ENCODE results near the gene PBRM1. TPM values are rescaled to one million over a fixed set of nuclear protein-coding genes. Genes with fewer than 3 reads are reported as not detected.

Gene PBRM1
- total RNA-seq, 1 donor: 100 TPM

DNA sequence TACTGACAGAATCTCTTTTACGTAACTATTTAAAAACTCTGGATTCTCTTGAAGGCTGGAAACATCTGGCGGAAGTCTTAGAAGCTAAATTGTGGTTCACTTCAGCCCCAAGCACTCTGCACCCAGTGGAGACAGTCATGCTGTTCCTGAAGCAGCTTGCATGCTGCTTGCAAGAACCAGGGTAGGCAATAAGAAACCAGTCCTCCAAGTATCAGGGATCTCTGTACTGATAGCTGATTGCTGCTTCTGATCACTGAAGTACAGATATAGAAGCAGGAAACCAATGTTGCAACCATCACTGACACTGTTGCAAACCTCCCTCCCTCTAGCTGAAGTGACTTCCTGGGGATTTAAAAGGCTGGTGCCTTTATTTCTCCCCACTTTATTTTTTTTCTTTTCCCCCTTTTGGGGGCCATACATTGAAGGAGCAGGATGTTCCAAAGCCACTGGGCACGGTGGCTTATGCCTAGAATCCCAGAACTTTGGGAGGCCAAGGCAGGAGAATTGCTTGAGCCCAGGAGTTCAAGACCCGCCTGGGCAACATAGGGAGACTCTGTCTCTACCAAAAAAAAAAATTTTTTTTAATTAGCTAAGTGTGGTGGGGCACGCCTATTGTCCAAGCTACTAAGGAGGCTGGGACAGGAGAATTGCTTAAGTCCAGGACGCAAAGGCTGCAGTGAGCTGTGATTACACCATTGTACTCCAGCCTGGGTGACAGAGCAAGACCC lies 35.5 kb upstream of the PBRM1 start:
- TF ChIP-seq, protein P1, sequence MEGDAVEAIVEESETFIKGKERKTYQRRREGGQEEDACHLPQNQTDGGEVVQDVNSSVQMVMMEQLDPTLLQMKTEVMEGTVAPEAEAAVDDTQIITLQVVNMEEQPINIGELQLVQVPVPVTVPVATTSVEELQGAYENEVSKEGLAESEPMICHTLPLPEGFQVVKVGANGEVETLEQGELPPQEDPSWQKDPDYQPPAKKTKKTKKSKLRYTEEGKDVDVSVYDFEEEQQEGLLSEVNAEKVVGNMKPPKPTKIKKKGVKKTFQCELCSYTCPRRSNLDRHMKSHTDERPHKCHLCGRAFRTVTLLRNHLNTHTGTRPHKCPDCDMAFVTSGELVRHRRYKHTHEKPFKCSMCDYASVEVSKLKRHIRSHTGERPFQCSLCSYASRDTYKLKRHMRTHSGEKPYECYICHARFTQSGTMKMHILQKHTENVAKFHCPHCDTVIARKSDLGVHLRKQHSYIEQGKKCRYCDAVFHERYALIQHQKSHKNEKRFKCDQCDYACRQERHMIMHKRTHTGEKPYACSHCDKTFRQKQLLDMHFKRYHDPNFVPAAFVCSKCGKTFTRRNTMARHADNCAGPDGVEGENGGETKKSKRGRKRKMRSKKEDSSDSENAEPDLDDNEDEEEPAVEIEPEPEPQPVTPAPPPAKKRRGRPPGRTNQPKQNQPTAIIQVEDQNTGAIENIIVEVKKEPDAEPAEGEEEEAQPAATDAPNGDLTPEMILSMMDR (IDR thresholded peaks at IDR 0.05; ENCODE audit: extremely low read depth, low read depth, low read length): no peak
- Histone ChIP-seq H3K9me3 (ENCODE audit: low read depth, low read length) (no peaks in the 10 kb centered on the region), H3K4me2 (ENCODE audit: insufficient read depth, low read length) (no peak overlapping the region), H3K27ac (ENCODE audit: low read depth, low read length) (no peak overlapping the region), H3K36me3 (ENCODE audit: insufficient read depth, low read length) (no peaks in the 10 kb centered on the region), H3K79me2 (ENCODE audit: insufficient read depth, low read length) (no peaks in the 10 kb centered on the region), H3K4me3 (ENCODE audit: insufficient read depth, low read length) (no peak overlapping the region), H3K4me1 (ENCODE audit: insufficient read depth, low read length) (no peaks in the 10 kb centered on the region), H2AFZ (ENCODE audit: low read length) (no peak overlapping the region), H3K27me3 (ENCODE audit: insufficient read depth, low read length) (no peaks in the 10 kb centered on the region), H4K20me1 (ENCODE audit: insufficient read depth, low read length) (no peaks in the 10 kb centered on the region)
- no peak for DNase-seq (ENCODE audit: insufficient read length, low spot score, missing footprints)

DNA sequence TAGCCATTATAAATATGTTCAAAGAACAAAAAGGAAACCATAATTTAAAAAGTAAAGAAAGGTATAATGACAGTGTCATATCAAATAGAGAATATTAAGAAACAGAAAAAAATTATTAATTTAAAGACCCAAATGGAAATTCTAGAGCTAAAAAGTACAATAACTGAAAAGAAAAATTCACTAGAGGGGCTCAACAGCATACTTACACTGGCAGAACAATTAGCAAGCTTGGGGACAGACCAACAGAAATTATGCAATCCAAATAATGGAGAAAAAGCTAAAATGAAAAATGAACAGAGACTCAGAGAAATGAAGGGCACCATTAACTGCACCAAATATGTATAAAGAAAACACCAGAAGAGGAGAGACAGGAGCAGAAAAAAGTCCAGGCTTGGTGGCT lies 33.9 kb upstream of the PBRM1 start:
- H3K27me3 ChIP-seq (ENCODE audit: insufficient read depth, low read length): no peaks in the 10 kb centered on the region
- H2AFZ ChIP-seq (ENCODE audit: low read length): no peak overlapping the region
- H3K4me3 ChIP-seq (ENCODE audit: insufficient read depth, low read length): no peak overlapping the region
- TF ChIP-seq, protein P1 (IDR thresholded peaks at IDR 0.05; ENCODE audit: extremely low read depth, low read depth, low read length): no peak
- no peaks in the 10 kb centered on the region for H3K79me2 ChIP-seq (ENCODE audit: insufficient read depth, low read length)
- no peak overlapping the region for H3K4me2 ChIP-seq (ENCODE audit: insufficient read depth, low read length)
- H3K36me3 ChIP-seq (ENCODE audit: insufficient read depth, low read length): no peaks in the 10 kb centered on the region
- no peak overlapping the region for H3K27ac ChIP-seq (ENCODE audit: low read depth, low read length)
- no peaks in the 10 kb centered on the region for H4K20me1 ChIP-seq (ENCODE audit: insufficient read depth, low read length)
- H3K9me3 ChIP-seq (ENCODE audit: low read depth, low read length): no peaks in the 10 kb centered on the region
- no peaks in the 10 kb centered on the region for H3K4me1 ChIP-seq (ENCODE audit: insufficient read depth, low read length)
- DNase-seq (ENCODE audit: insufficient read length, low spot score, missing footprints): no peak

DNA sequence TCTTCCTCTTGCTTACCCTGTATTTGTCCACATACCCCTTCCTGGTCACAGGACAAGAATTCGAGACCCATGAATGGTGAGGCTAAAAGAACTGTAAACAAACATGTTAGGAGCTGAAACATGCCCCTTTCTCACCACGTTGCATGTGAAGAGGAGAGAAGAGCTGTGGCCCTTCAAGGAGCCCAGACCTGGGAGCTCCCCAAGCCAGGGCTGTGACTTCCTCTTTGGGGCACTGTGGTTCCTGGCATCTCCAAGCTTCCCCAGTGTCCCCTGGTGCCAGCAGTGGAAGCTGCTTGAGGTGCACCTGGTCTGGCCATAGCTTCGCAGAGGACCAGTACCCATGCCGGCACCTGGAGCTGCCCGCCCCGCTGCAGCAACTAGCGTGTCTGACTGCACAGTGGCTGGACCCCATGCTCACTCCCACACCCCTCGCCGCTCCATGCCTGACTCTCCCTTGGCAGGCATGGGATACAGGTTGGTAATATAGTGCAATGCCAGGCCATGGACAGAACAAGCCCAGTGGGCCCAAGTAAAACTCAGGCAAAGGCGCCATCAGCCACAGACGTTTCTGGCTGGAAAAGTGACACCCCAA lies 30.1 kb upstream of the PBRM1 start:
- Histone ChIP-seq H3K79me2 (ENCODE audit: insufficient read depth, low read length) (no peaks in the 10 kb centered on the region), H3K27ac (ENCODE audit: low read depth, low read length) (no peak overlapping the region), H3K4me1 (ENCODE audit: insufficient read depth, low read length) (no peaks in the 10 kb centered on the region), H3K4me3 (ENCODE audit: insufficient read depth, low read length) (no peak overlapping the region), H3K9me3 (ENCODE audit: low read depth, low read length) (no peaks in the 10 kb centered on the region), H4K20me1 (ENCODE audit: insufficient read depth, low read length) (no peaks in the 10 kb centered on the region), H2AFZ (ENCODE audit: low read length) (no peak overlapping the region), H3K4me2 (ENCODE audit: insufficient read depth, low read length) (no peak overlapping the region), H3K27me3 (ENCODE audit: insufficient read depth, low read length) (no peaks in the 10 kb centered on the region), H3K36me3 (ENCODE audit: insufficient read depth, low read length) (no peaks in the 10 kb centered on the region)
- TF ChIP-seq, protein P1 (IDR thresholded peaks at IDR 0.05; ENCODE audit: extremely low read depth, low read depth, low read length): no peak
- no peak for DNase-seq (ENCODE audit: insufficient read length, low spot score, missing footprints)

Data from osteoblast (primary cell).